NB4 (cell line): ENCODE data around the gene DNA2.

Experiments used
- DNase-seq: peaks from one replicate; pipeline ENCODE4 v3.0.0; 2010; ENCODE audit warnings: low read depth
- H3K4me3 ChIP-seq: one replicate; pipeline ENCODE4 v1.5.1; 2011; ENCODE audit warnings: mild to moderate bottlenecking, low read depth, low read length, moderate library complexity
- MYC ChIP-seq: IDR thresholded peaks from 2 replicates; pipeline ENCODE4 v1.6.1; 2011; ENCODE audit warnings: low read depth, low read length
- POLR2A ChIP-seq: IDR thresholded peaks from 2 replicates; pipeline ENCODE4 v1.6.1; 2011; ENCODE audit warnings: mild to moderate bottlenecking; ENCODE audit not compliant: insufficient read length; ENCODE audit errors: extremely low read depth
- TF ChIP-seq, protein P1 (sequence below): IDR thresholded peaks from one replicate; pipeline ENCODE4 v1.5.1; 2012; ENCODE audit warnings: low read depth, low read length
- TF ChIP-seq, protein P2 (sequence below): IDR thresholded peaks from 2 replicates; pipeline ENCODE4 v1.6.1; 2011; ENCODE audit warnings: low read depth, low read length

Gene DNA2

DNA sequence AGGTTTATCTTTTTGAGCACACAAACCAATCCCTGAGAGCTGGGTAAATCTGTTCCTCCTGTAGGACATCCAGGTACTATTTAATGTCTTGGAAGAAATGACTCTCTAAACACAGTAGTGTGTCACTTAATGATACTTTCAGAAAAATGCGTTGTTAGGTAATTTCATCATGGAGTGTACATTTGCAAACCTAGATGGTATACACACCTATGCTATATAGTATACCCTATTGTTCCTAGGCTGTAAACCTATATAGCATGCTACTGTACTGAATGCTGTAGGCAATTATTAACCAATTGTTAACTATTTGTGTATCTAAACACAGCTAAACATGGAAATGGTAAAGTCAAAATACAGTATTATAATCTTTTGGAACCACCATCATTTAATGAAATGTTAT is 74.8 kb downstream of the DNA2 start:
- TF ChIP-seq, protein P1, sequence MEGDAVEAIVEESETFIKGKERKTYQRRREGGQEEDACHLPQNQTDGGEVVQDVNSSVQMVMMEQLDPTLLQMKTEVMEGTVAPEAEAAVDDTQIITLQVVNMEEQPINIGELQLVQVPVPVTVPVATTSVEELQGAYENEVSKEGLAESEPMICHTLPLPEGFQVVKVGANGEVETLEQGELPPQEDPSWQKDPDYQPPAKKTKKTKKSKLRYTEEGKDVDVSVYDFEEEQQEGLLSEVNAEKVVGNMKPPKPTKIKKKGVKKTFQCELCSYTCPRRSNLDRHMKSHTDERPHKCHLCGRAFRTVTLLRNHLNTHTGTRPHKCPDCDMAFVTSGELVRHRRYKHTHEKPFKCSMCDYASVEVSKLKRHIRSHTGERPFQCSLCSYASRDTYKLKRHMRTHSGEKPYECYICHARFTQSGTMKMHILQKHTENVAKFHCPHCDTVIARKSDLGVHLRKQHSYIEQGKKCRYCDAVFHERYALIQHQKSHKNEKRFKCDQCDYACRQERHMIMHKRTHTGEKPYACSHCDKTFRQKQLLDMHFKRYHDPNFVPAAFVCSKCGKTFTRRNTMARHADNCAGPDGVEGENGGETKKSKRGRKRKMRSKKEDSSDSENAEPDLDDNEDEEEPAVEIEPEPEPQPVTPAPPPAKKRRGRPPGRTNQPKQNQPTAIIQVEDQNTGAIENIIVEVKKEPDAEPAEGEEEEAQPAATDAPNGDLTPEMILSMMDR, result no peak
- TF ChIP-seq MYC (no peak), POLR2A (no peak)
- TF ChIP-seq, protein P2, sequence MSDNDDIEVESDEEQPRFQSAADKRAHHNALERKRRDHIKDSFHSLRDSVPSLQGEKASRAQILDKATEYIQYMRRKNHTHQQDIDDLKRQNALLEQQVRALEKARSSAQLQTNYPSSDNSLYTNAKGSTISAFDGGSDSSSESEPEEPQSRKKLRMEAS, result no peak
- no peak for DNase-seq
- H3K4me3 ChIP-seq, result no peak overlapping the region

DNA sequence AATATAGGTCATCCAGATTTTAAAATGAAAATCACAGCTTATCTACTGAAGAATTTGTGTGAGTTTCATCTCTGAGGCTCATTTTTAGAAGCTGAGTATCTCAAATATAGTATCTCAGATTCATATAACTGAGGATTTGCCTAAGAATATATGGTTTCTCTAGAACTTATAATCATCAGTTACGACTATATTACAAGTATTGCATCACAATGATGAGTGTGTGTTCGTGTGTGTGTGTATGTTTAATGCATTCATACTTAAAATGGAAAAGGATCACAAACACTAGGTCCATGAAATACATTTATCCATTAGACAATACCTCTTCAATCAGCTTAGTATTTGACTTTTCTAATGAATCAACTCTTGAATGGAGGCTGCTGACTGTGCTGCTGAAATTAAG is 86.0 kb downstream of the DNA2 start:
- DNase-seq, result no peak
- no peak for TF ChIP-seq MYC
- H3K4me3 ChIP-seq, result no peak overlapping the region

DNA sequence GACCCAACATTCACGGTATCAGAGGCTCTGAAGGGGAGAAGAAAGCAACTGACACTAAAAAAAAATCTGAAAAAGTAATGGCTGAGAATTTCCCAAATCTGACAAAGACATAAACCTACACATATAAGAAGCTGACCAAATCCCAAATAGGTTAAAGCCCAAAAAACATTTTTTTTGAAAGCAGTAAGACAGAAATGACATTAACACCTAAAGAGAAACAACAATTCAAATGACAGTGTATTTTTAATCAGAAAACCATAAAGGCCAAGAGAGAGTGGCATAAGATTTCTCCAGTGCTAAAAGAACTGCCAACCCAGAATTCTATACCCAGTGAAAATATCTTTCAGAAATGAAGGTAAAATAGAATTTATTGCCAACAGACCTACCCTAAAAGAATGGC is 100.2 kb downstream of the DNA2 start:
- TF ChIP-seq POLR2A (no peak), MYC (no peak)
- TF ChIP-seq, protein P1, result no peak
- TF ChIP-seq, protein P2, result no peak
- no peak overlapping the region for H3K4me3 ChIP-seq
- DNase-seq, result no peak

DNA sequence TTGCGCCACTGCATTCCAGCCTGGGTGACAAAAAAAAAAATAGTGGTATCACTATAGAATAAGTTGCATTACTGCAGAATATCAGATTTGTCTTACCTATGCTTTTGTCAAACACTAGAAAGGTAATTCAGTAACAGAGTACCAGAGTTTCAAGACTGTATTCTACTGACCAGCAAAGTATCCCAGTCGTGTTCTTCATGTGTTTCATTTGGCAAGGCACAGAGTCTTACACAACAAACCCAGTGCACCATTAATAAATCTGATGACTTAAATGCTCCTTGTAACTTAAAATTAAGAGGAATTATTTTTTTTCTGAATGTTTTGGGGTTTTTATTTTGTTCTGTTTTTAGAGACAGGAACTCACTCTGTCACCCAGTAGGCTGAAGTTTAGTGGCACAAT is 104.7 kb downstream of the DNA2 start:
- DNase-seq, result no peak
- no peak for TF ChIP-seq POLR2A
- TF ChIP-seq, protein P2, result no peak
- no peak overlapping the region for H3K4me3 ChIP-seq

DNA sequence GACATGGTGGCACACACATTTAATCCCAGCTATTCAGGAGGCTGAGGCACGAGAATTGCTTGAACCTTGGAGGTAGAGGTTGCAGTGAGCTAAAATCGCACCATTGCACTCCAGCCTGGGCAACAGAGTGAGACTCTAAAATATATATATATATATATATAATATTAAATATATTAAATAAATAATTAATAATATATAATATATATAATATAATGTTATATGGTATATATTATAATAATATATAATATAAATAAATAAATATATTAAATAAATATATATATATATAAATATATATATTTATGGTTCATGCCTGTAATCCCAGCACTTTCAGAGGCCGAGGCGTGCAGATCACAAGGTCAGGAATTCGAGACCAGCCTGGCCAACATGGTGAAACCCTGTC is 105.2 kb downstream of the DNA2 start:
- H3K4me3 ChIP-seq, result no peak overlapping the region
- TF ChIP-seq, protein P2, result no peak
- no peak for TF ChIP-seq MYC
- no peak for TF ChIP-seq POLR2A
- TF ChIP-seq, protein P1, result no peak
- DNase-seq, result no peak

DNA sequence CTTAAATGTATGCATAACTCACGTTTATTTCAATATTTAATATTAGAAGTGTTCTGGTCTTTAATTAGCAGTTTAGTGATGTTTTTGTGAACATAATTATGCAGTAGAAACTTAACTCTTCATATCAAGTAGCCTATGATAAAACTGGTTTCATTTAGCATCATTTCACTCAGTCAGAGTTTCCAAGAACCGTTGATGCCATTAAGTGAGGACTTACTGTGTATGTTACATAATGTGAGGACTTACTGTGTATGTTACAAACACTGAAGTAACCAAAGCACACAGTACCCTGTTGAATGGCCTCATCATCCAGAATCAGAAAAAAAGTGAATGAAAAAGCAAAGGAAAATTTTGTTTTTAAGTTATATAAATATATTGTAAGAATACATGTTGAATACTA is 106.2 kb downstream of the DNA2 start:
- no peak overlapping the region for H3K4me3 ChIP-seq
- DNase-seq, result no peak
- no peak for TF ChIP-seq POLR2A
- TF ChIP-seq, protein P1, result no peak
- no peak for TF ChIP-seq MYC

DNA sequence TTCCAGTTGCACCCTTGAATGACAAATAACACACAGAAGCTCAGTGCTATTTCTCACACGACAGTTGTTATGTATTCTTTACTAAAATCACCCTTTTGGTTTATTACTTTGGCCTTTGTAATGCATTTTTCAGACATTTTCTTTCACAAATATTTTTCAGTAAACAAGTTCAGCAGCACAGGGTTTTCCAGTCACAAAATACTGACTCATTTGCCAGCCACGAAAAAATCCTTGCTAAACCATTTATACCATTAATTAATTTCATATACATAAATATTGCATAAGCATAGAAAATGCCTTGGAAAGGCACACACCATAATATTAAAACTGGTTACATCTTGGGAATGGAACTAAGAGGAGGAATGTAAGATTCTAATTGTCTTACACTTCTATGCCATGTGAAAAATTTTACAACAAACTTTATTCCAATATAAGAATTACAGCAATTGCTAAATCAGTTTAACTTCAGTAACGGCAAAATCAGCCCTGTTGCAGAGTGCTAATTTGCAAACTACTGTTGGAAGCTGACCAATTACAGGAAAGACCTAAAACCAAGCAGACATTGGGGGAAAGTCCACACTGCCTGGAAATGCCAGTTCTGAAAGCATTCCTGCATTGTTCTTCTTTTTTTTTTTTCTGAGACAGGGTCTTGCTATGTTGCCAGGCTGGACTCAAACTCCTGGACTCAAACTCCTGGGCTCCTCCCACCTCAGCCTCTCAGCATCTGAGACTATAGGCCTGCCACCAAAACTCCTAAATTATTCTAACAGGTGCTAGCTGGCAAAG is 107.5 kb downstream of the DNA2 start:
- TF ChIP-seq MYC, result no peak
- TF ChIP-seq, protein P2, result no peak
- TF ChIP-seq, protein P1, result no peak
- no peak for DNase-seq
- no peak overlapping the region for H3K4me3 ChIP-seq
